B cell (primary cell): ENCODE results near the gene ITGA2B. TPM values are rescaled to one million over a fixed set of nuclear protein-coding genes. Genes with fewer than 3 reads are reported as not detected.

Experiments used
- ATAC-seq: fragments of 200-7000 bp; cut with Tn5 transposase; one replicate; pipeline ENCODE4 v1.10.0; 2021; ENCODE audit warnings: low read depth, mild to moderate bottlenecking, moderate number of reproducible peaks, moderate library complexity
- CTCF ChIA-PET: fragments of 350-600 bp; sonication (Branson Sonifier 250); formaldehyde crosslinking; loops from one replicate; lab custom pipeline; 2021; ENCODE audit warnings: antibody characterized with exemption, inconsistent platforms; lab: Charles Lee
- POLR2A ChIA-PET: fragments of 350-600 bp; sonication (Branson Sonifier 250); formaldehyde crosslinking; loops from one replicate; lab custom pipeline; 2021; ENCODE audit warnings: antibody characterized with exemption; lab: Charles Lee
- DNase-seq: peaks from one replicate; pipeline ENCODE4 v3.0.0; 2013
- H2AFZ ChIP-seq: 2 replicates; pipeline ENCODE4 v1.6.1; 2012; ENCODE audit warnings: mild to moderate bottlenecking, low read depth, low read length; ENCODE audit not compliant: insufficient read depth, poor library complexity, severe bottlenecking
- H3K27ac ChIP-seq, 2 donors: 1 replicate in 1 of 2; 2 replicates in 1 of 2; pipeline ENCODE4 v1.5.1; 2012 to 2013; ENCODE audit warnings: low read length in 2 of 2, mild to moderate bottlenecking in 2 of 2, moderate library complexity in 1 of 2
- H3K27me3 ChIP-seq, 4 experiments: fragments of 200-600 bp in 1 of 4; sonication (generic) in 1 of 4; replicated peaks in 1 of 4; 1 replicate in 2 of 4; 2 replicates in 2 of 4; pipeline versions ENCODE4 v1.6.1 to v1.7.0; 2013 to 2016; ENCODE audit warnings: low read length in 3 of 4, mild to moderate bottlenecking in 2 of 4, mixed read lengths in 1 of 4, moderate library complexity in 1 of 4; ENCODE audit not compliant: insufficient read depth in 4 of 4, control insufficient read depth in 3 of 4; ENCODE audit errors: control extremely low read depth in 1 of 4
- H3K36me3 ChIP-seq, 2 experiments: replicated peaks in 1 of 2; 1 replicate in 1 of 2; 2 replicates in 1 of 2; pipeline versions ENCODE4 v1.6.1 to v1.7.1; 2013; ENCODE audit warnings: low read length in 1 of 2; ENCODE audit not compliant: insufficient read depth in 2 of 2, control insufficient read depth in 1 of 2; ENCODE audit errors: control extremely low read depth in 1 of 2, extremely low read depth in 1 of 2
- H3K4me1 ChIP-seq, 2 donors: fragments of 200-600 bp in 1 of 2; sonication (generic) in 1 of 2; 1 replicate in 1 of 2; 2 replicates in 1 of 2; pipeline versions ENCODE4 v1.5.1 to v1.6.1; 2013 to 2017; ENCODE audit warnings: low read length in 2 of 2; ENCODE audit not compliant: control insufficient read depth in 2 of 2, insufficient read depth in 2 of 2
- H3K4me2 ChIP-seq: replicated peaks from 2 replicates; pipeline ENCODE3; 2012; ENCODE audit warnings: mild to moderate bottlenecking, low read depth, low read length; ENCODE audit not compliant: poor library complexity, severe bottlenecking
- H3K4me3 ChIP-seq, 5 experiments: fragments of 200-600 bp in 1 of 5; sonication (generic) in 1 of 5; 1 replicate in 3 of 5; 2 replicates in 2 of 5; pipeline versions ENCODE4 v1.5.1 to v1.7.0; 2011 to 2016; ENCODE audit warnings: low read length in 4 of 5, mild to moderate bottlenecking in 4 of 5, low read depth in 2 of 5, control low read depth in 1 of 5, moderate library complexity in 1 of 5; ENCODE audit not compliant: insufficient read depth in 1 of 5; ENCODE audit errors: control extremely low read depth in 1 of 5, extremely low read depth in 1 of 5
- H3K79me2 ChIP-seq: fragments of 200-600 bp; sonication (generic); one replicate; pipeline ENCODE4 v1.6.0; 2016; ENCODE audit warnings: low read length; ENCODE audit not compliant: control insufficient read depth, insufficient read depth
- H3K9ac ChIP-seq: fragments of 200-600 bp; sonication (generic); 2 replicates; pipeline ENCODE4 v1.6.1; 2017; ENCODE audit warnings: mild to moderate bottlenecking, low read length, moderate library complexity
- H3K9me3 ChIP-seq, 3 donors: one replicate each; pipeline versions ENCODE4 v1.6.1 to v1.7.1; 2013; ENCODE audit warnings: low read length in 2 of 3; ENCODE audit not compliant: control insufficient read depth in 2 of 3, insufficient read depth in 1 of 3; ENCODE audit errors: control extremely low read depth in 1 of 3
- H4K20me1 ChIP-seq: 2 replicates; pipeline ENCODE4 v1.6.0; 2012; ENCODE audit warnings: mild to moderate bottlenecking, low read length; ENCODE audit not compliant: insufficient read depth, control insufficient read depth, poor library complexity, severe bottlenecking
- H3K27ac Mint-ChIP-seq: one replicate; pipeline ENCODE4 v1.8.0; 2021; ENCODE audit warnings: mixed read lengths
- H3K27me3 Mint-ChIP-seq: one replicate; pipeline ENCODE4 v1.8.0; 2021; ENCODE audit warnings: mixed read lengths
- H3K4me1 Mint-ChIP-seq: one replicate; pipeline ENCODE4 v1.8.0; 2021; ENCODE audit warnings: mixed read lengths
- H3K4me3 Mint-ChIP-seq: one replicate; pipeline ENCODE4 v1.8.0; 2021; ENCODE audit warnings: mixed read lengths
- H3K9me3 Mint-ChIP-seq: one replicate; pipeline ENCODE4 v1.8.0; 2022; ENCODE audit warnings: mixed read lengths; ENCODE audit not compliant: insufficient read depth
- EZH2 ChIP-seq: IDR thresholded peaks from 2 replicates; pipeline ENCODE4 v1.6.1; 2012; ENCODE audit warnings: borderline replicate concordance, low read depth, mild to moderate bottlenecking, moderate library complexity, low read length; ENCODE audit not compliant: insufficient read depth, poor library complexity, severe bottlenecking
- WGBS: methylation state at CpG from one replicate; pipeline ENCODE4 v1.1.5; 2013; ENCODE audit warnings: missing lambda C conversion rate; ENCODE audit not compliant: insufficient coverage; 5-methylcytosine and 5-hydroxymethylcytosine counted together
- intact Hi-C: fragments of 100-400 bp; cut with micrococcal nuclease; formaldehyde crosslinking; loops from one replicate; pipeline ENCODE4 v1.10.0; 2022
- polyA plus RNA-seq: library from polyadenylated mRNA; depleted of rRNA; stranded (reverse); fragments of >200 nt; gene quantifications from 2 replicates; pipeline ENCODE4 v1.2.3, GENCODE V29; 2012
- total RNA-seq, 2 donors: library from RNA; stranded (reverse); fragments of 120-200 nt in 1 of 2; gene quantifications; 1 replicate in 1 of 2; 2 replicates in 1 of 2; pipeline versions ENCODE4 v1.2.3 to v1.2.4, GENCODE V29; 2013 to 2022
- TF ChIP-seq, protein P1 (sequence below): fragments of 200-600 bp; IDR thresholded peaks from one replicate; pipeline ENCODE4 v1.8.0; 2022; ENCODE audit warnings: antibody characterized with exemption, mild to moderate bottlenecking

Gene ITGA2B
- total and polyA plus RNA-seq, 2 donors (not counting 1 experiment from before 2014, with no cell fraction given) = 0.15 to 0.20 TPM

DNA sequence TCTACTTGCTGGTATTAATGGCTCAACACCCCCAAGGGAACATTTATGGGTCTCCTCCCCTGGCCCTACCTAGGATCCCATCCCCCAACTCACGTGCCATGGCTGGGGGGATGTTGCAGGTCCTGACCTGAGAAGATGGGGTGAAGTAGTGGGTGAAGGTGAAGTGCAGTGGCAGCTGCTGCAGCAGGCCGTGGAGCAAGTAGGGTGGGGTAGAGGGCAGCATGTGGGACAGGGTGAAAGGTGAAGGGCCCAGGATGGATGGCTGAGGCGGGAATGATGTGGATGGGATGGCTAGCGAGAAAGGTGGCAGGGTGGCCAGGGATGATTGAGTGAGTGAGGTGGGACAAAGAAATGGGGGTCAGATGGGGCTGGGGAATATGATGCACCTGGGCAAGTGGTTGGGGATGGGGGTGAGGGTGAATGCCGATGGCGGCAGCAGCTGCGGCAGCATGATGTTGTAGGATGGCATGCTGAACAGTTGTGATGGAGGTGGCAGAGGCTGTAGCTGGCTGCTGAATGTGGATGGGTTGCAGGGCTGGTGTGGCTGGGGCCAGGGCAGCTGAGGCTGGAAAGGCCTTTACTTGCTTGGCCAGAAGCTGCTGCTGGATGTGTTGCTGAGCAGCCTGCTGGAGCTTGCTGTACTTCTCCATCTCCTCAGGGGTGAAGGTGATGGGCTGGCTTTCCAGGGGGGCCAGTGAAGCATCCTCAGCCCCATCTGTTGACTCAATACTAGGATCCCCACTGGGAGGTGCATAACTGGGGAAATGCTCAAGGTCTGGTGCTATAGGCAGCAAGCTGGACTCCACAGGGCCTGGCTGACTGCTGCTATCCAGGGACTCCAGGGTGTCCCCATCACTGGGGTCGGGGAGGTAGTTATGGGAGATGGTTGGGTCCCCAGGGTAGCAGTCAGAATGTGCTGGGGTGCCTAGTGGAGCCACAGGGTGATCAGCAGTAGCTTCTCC, 8.3 kb upstream of the ITGA2B start:
- H3K9me3 Mint-ChIP-seq = no peaks in the 10 kb centered on the region
- POLR2A ChIA-PET = no interaction called here
- H3K4me3 ChIP-seq = no peak overlapping the region
- CTCF ChIA-PET = no interaction called here
- intact Hi-C loops = no loop called here
- H3K4me2 ChIP-seq = no peak overlapping the region
- no peaks in the 10 kb centered on the region for H3K27me3 Mint-ChIP-seq
- no peaks in the 10 kb centered on the region for H3K79me2 ChIP-seq
- H3K4me3 Mint-ChIP-seq = no peak overlapping the region
- no peak overlapping the region for H3K27ac ChIP-seq
- peaks cover 14% of the 10 kb centered on the region for H4K20me1 ChIP-seq
- H3K36me3 ChIP-seq = peaks cover 0 to 47% of the 10 kb centered on the region in 2 experiments
- H3K27ac Mint-ChIP-seq = no peak overlapping the region
- DNase-seq = no peak
- TF ChIP-seq, protein P1, sequence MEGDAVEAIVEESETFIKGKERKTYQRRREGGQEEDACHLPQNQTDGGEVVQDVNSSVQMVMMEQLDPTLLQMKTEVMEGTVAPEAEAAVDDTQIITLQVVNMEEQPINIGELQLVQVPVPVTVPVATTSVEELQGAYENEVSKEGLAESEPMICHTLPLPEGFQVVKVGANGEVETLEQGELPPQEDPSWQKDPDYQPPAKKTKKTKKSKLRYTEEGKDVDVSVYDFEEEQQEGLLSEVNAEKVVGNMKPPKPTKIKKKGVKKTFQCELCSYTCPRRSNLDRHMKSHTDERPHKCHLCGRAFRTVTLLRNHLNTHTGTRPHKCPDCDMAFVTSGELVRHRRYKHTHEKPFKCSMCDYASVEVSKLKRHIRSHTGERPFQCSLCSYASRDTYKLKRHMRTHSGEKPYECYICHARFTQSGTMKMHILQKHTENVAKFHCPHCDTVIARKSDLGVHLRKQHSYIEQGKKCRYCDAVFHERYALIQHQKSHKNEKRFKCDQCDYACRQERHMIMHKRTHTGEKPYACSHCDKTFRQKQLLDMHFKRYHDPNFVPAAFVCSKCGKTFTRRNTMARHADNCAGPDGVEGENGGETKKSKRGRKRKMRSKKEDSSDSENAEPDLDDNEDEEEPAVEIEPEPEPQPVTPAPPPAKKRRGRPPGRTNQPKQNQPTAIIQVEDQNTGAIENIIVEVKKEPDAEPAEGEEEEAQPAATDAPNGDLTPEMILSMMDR = no peak
- TF ChIP-seq EZH2 = no peak
- H2AFZ ChIP-seq = no peak overlapping the region
- H3K9ac ChIP-seq = no peak overlapping the region
- H3K4me1 ChIP-seq = peaks cover 0 to 5% of the 10 kb centered on the region in 2 donors
- no peaks in the 10 kb centered on the region for H3K9me3 ChIP-seq
- WGBS = 100% methylated on average over 7 of the region's 8 CpGs
- no peak for ATAC-seq
- no peaks in the 10 kb centered on the region for H3K27me3 ChIP-seq
- peaks cover 6% of the 10 kb centered on the region for H3K4me1 Mint-ChIP-seq

DNA sequence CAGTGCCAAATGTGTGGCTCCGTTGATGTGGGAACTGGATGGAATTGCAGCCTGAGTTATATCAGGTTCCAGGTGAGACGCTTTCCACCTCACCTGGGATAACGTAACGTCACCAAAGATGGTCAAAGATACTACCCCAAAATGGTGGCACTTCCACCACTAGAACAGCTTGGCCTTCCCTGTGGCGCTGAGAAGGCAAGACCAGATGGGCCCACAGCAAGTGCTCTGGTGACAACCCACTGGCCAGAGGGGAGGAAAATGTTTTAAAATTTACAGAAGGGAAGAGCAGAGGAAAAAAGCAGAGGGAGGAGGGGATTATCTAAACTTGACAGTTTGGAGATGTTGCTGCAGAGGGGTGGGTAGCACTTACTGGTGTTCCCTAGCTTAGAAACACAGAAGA, 7.5 kb upstream of the ITGA2B start:
- no peak for DNase-seq
- Histone ChIP-seq H3K79me2 (no peaks in the 10 kb centered on the region), H3K36me3 (peaks cover 0 to 47% of the 10 kb centered on the region in 2 experiments), H3K9ac (no peak overlapping the region), H3K9me3 (no peaks in the 10 kb centered on the region), H4K20me1 (peaks cover 14% of the 10 kb centered on the region), H3K4me3 (no peak overlapping the region), H3K4me1 (no peaks in the 10 kb centered on the region), H2AFZ (no peak overlapping the region), H3K4me2 (no peak overlapping the region), H3K27ac (no peak overlapping the region), H3K27me3 (no peaks in the 10 kb centered on the region)
- Mint-ChIP-seq H3K4me1 (no peaks in the 10 kb centered on the region), H3K27ac (no peak overlapping the region), H3K9me3 (no peaks in the 10 kb centered on the region), H3K4me3 (no peak overlapping the region), H3K27me3 (no peaks in the 10 kb centered on the region)
- POLR2A ChIA-PET = interaction anchor here (0.7 kb wide), 1 partner anchor 20 kb away, joined by 4 read pairs; no protein-coding TSS in a partner anchor
- intact Hi-C loops = no loop called here
- 100% methylated on average over 2 of the region's 5 CpGs for WGBS
- no peak for ATAC-seq
- no peak for TF ChIP-seq EZH2
- TF ChIP-seq, protein P1 = no peak
- CTCF ChIA-PET = no interaction called here
